Activated T-cell treated with anti-CD3 and anti-CD28 coated beads, Interleukin-2, amount 50 U/mL, for 24 hours (primary cell): ENCODE results near the gene LRP1B.

ENCODE experiments used
- DNase-seq: peaks from one replicate; pipeline ENCODE4 v3.0.0-alpha.2; 2020
- H3K27ac Mint-ChIP-seq: 2 replicates; pipeline ENCODE4 v1.8.0; 2020; ENCODE audit warnings: mild to moderate bottlenecking, mixed read lengths
- H3K27me3 Mint-ChIP-seq: 2 replicates; pipeline ENCODE4 v1.8.0; 2020; ENCODE audit warnings: mixed read lengths
- H3K36me3 Mint-ChIP-seq: 2 replicates; pipeline ENCODE4 v1.8.0; 2020; ENCODE audit warnings: low read depth, mixed read lengths
- H3K4me1 Mint-ChIP-seq: 2 replicates; pipeline ENCODE4 v1.8.0; 2020; ENCODE audit warnings: low read depth, mixed read lengths
- H3K4me3 Mint-ChIP-seq: 2 replicates; pipeline ENCODE4 v1.8.0; 2020; ENCODE audit warnings: mild to moderate bottlenecking, moderate library complexity, mixed read lengths
- H3K9me3 Mint-ChIP-seq: 2 replicates; pipeline ENCODE4 v1.8.0; 2020; ENCODE audit warnings: mixed read lengths

The LRP1B gene

GRCh38 chr2:140835079-140835478 is 1295.7 kb downstream of the LRP1B start:
- no peak overlapping the region for H3K4me3 Mint-ChIP-seq

GRCh38 chr2:140814141-140814540 is 1316.7 kb downstream of the LRP1B start:
- peaks cover 15% of the 10 kb centered on the region for H3K9me3 Mint-ChIP-seq
- no peak overlapping the region for H3K27ac Mint-ChIP-seq
- DNase-seq: no peak
- no peaks in the 10 kb centered on the region for H3K27me3 Mint-ChIP-seq
- H3K36me3 Mint-ChIP-seq: no peaks in the 10 kb centered on the region
- no peak overlapping the region for H3K4me3 Mint-ChIP-seq
- no peaks in the 10 kb centered on the region for H3K4me1 Mint-ChIP-seq

More at GRCh38 chr2:140835079-140835478, 1295.7 kb downstream of the LRP1B start:
- Mint-ChIP-seq H3K27me3 (no peaks in the 10 kb centered on the region), H3K36me3 (no peaks in the 10 kb centered on the region), H3K4me1 (no peaks in the 10 kb centered on the region), H3K9me3 (peaks cover 16% of the 10 kb centered on the region), H3K27ac (no peak overlapping the region)
- no peak for DNase-seq

- H3K36me3 Mint-ChIP-seq: no peaks in the 10 kb centered on the region
- no peak overlapping the region for H3K27ac Mint-ChIP-seq
- no peaks in the 10 kb centered on the region for H3K27me3 Mint-ChIP-seq
- no peak for DNase-seq
- H3K4me1 Mint-ChIP-seq: no peaks in the 10 kb centered on the region
- H3K9me3 Mint-ChIP-seq: peaks cover 8% of the 10 kb centered on the region
- no peak overlapping the region for H3K4me3 Mint-ChIP-seq
Observed at GRCh38 chr2:140808820-140809219, 1322.0 kb downstream of the LRP1B start.

- Mint-ChIP-seq H3K4me3 (no peak overlapping the region), H3K9me3 (peaks cover 8% of the 10 kb centered on the region), H3K27me3 (no peaks in the 10 kb centered on the region), H3K27ac (no peak overlapping the region), H3K36me3 (no peaks in the 10 kb centered on the region), H3K4me1 (no peaks in the 10 kb centered on the region)
- no peak for DNase-seq
Observed at GRCh38 chr2:140808211-140808610, 1322.6 kb downstream of the LRP1B start.

- H3K27ac Mint-ChIP-seq: no peak overlapping the region
- no peaks in the 10 kb centered on the region for H3K27me3 Mint-ChIP-seq
- no peak overlapping the region for H3K4me3 Mint-ChIP-seq
- H3K36me3 Mint-ChIP-seq: no peaks in the 10 kb centered on the region
- peaks cover 20% of the 10 kb centered on the region for H3K9me3 Mint-ChIP-seq
- H3K4me1 Mint-ChIP-seq: no peaks in the 10 kb centered on the region
- no peak for DNase-seq
Observed at GRCh38 chr2:140804700-140805260, 1326.0 kb downstream of the LRP1B start.

GRCh38 chr2:140801311-140801710 is 1329.5 kb downstream of the LRP1B start:
- no peaks in the 10 kb centered on the region for H3K4me1 Mint-ChIP-seq
- peaks cover 23% of the 10 kb centered on the region for H3K9me3 Mint-ChIP-seq
- no peak for DNase-seq
- H3K27ac Mint-ChIP-seq: no peak overlapping the region
- no peaks in the 10 kb centered on the region for H3K27me3 Mint-ChIP-seq
- no peaks in the 10 kb centered on the region for H3K36me3 Mint-ChIP-seq
- no peak overlapping the region for H3K4me3 Mint-ChIP-seq

GRCh38 chr2:140797718-140798117 is 1333.1 kb downstream of the LRP1B start:
- DNase-seq: no peak
- no peak overlapping the region for H3K27ac Mint-ChIP-seq
- H3K4me3 Mint-ChIP-seq: no peak overlapping the region
- H3K27me3 Mint-ChIP-seq: no peaks in the 10 kb centered on the region
- no peaks in the 10 kb centered on the region for H3K4me1 Mint-ChIP-seq
- no peaks in the 10 kb centered on the region for H3K36me3 Mint-ChIP-seq
- peaks cover 17% of the 10 kb centered on the region for H3K9me3 Mint-ChIP-seq

GRCh38 chr2:140791802-140792201 is 1339.0 kb downstream of the LRP1B start:
- Mint-ChIP-seq H3K4me1 (no peaks in the 10 kb centered on the region), H3K36me3 (no peaks in the 10 kb centered on the region), H3K27ac (no peak overlapping the region), H3K4me3 (no peak overlapping the region), H3K27me3 (no peaks in the 10 kb centered on the region), H3K9me3 (peaks cover 5% of the 10 kb centered on the region)
- DNase-seq: no peak

GRCh38 chr2:140786585-140786984 is 1344.2 kb downstream of the LRP1B start:
- Mint-ChIP-seq H3K36me3 (no peaks in the 10 kb centered on the region), H3K4me1 (no peaks in the 10 kb centered on the region), H3K27me3 (no peaks in the 10 kb centered on the region), H3K9me3 (peaks cover 6% of the 10 kb centered on the region), H3K27ac (no peak overlapping the region), H3K4me3 (no peak overlapping the region)
- DNase-seq: no peak

- H3K9me3 Mint-ChIP-seq: peaks cover 8% of the 10 kb centered on the region
- H3K4me1 Mint-ChIP-seq: no peaks in the 10 kb centered on the region
- H3K4me3 Mint-ChIP-seq: no peak overlapping the region
- H3K27me3 Mint-ChIP-seq: no peaks in the 10 kb centered on the region
- no peak for DNase-seq
- no peaks in the 10 kb centered on the region for H3K36me3 Mint-ChIP-seq
- H3K27ac Mint-ChIP-seq: no peak overlapping the region
Observed at GRCh38 chr2:140775411-140775810, 1355.4 kb downstream of the LRP1B start.

- peaks cover 8% of the 10 kb centered on the region for H3K9me3 Mint-ChIP-seq
- DNase-seq: no peak
- H3K4me1 Mint-ChIP-seq: no peaks in the 10 kb centered on the region
- no peaks in the 10 kb centered on the region for H3K27me3 Mint-ChIP-seq
- no peak overlapping the region for H3K27ac Mint-ChIP-seq
- H3K4me3 Mint-ChIP-seq: no peak overlapping the region
- no peaks in the 10 kb centered on the region for H3K36me3 Mint-ChIP-seq
Observed at GRCh38 chr2:140770645-140771044, 1360.2 kb downstream of the LRP1B start.

GRCh38 chr2:140761807-140762206 is 1369.0 kb downstream of the LRP1B start:
- H3K9me3 Mint-ChIP-seq: peaks cover 4% of the 10 kb centered on the region
- no peak overlapping the region for H3K27ac Mint-ChIP-seq
- H3K4me1 Mint-ChIP-seq: no peaks in the 10 kb centered on the region
- no peak overlapping the region for H3K4me3 Mint-ChIP-seq
- H3K36me3 Mint-ChIP-seq: no peaks in the 10 kb centered on the region
- DNase-seq: no peak
- no peaks in the 10 kb centered on the region for H3K27me3 Mint-ChIP-seq

GRCh38 chr2:140759426-140760156 is 1371.2 kb downstream of the LRP1B start:
- H3K4me1 Mint-ChIP-seq: no peaks in the 10 kb centered on the region
- no peaks in the 10 kb centered on the region for H3K27me3 Mint-ChIP-seq
- peaks cover 5% of the 10 kb centered on the region for H3K9me3 Mint-ChIP-seq
- DNase-seq: no peak
- no peaks in the 10 kb centered on the region for H3K36me3 Mint-ChIP-seq
- H3K4me3 Mint-ChIP-seq: no peak overlapping the region
- H3K27ac Mint-ChIP-seq: no peak overlapping the region

- no peak for DNase-seq
- no peaks in the 10 kb centered on the region for H3K36me3 Mint-ChIP-seq
Observed at GRCh38 chr2:140747665-140748064, 1383.2 kb downstream of the LRP1B start.

GRCh38 chr2:140747090-140747489 is 1383.7 kb downstream of the LRP1B start:
- H3K4me1 Mint-ChIP-seq: no peaks in the 10 kb centered on the region
- no peak overlapping the region for H3K4me3 Mint-ChIP-seq
- no peak overlapping the region for H3K27ac Mint-ChIP-seq
- DNase-seq: no peak
- H3K9me3 Mint-ChIP-seq: peaks cover 2% of the 10 kb centered on the region
- H3K36me3 Mint-ChIP-seq: no peaks in the 10 kb centered on the region
- H3K27me3 Mint-ChIP-seq: no peaks in the 10 kb centered on the region

More at GRCh38 chr2:140747665-140748064, 1383.2 kb downstream of the LRP1B start:
- Mint-ChIP-seq H3K9me3 (peaks cover 2% of the 10 kb centered on the region), H3K27ac (no peak overlapping the region), H3K4me1 (no peaks in the 10 kb centered on the region), H3K4me3 (no peak overlapping the region), H3K27me3 (no peaks in the 10 kb centered on the region)
